ENCODE data around the gene HYI. TPM values are rescaled to one million over a fixed set of nuclear protein-coding genes. Genes with fewer than 3 reads are reported as not detected.

Gene HYI
- total RNA-seq, 1 donor from 2014 or later: 32.1 TPM

GRCh38 chr1:43444151-43444828 is 9.4 kb downstream of the HYI start:
- DNase-seq: no peak

GRCh38 chr1:43443197-43443946 is 10.4 kb downstream of the HYI start:
- no peak for DNase-seq

DNA sequence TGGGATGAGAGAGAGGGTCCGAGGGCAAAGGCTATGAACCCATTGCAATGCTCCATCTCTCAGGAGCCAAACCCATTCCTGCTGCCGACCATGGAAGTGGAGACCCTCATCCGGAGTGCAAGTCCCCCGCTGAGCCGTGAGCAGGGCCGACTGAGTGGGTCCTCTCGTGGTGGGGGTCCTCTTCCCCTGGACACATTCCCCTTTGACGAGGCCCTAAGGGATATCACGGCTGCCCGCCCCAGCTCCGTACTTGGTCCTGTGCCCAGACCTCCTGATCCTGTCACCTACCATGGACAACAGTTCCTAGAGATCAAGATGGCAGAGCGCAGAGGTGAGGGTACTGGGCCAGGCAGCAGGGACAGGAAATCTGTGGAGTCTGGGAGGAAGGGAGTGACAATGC is 11.0 kb downstream of the HYI start:
- no peak for DNase-seq

DNA sequence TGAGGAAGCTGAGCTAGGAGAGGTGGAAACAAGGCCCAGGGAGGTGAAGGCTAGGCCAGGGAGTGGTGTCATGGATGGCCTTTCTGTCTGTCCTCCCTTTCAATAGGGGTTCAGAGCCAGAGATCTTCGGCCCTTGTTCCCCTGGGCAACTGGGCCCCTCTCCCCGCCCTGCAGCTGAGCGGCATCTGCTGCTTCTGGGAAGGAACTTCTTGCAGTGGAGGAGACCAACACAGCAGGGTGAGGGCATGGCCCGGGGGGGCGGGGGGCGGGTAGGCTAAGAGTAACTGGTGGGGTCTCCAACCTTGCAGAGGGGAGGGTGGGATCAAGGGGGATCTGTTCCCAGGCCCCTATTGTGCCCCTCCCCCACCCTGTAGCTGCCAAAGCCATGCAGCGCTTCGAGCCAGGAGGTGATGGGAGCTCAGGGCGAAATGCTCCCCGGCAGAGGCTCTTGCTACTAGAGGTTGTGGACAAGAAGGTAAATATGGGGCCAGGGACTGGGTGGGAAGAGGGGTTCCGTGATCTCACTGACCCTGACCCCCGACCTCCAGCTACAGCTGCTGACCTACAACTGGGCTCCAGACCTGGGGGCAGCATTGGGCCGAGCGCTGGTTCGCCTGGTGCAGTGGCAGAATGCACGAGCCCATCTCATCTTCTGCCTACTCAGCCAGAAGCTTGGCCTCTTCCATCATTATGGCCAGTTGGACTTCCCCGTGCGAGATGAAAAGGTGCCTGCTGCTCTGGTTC is 11.7 kb downstream of the HYI start:
- DNase-seq: no peak

- no peak for DNase-seq
Measured at GRCh38 chr1:43441166-43441893, 12.4 kb downstream of the HYI start.

GRCh38 chr1:43440358-43440757 is 13.4 kb downstream of the HYI start:
- no peak for DNase-seq

- no peak for DNase-seq
Measured at GRCh38 chr1:43439781-43440180, 13.9 kb downstream of the HYI start.

- no peak for DNase-seq
Measured at GRCh38 chr1:43438953-43439581, 14.7 kb downstream of the HYI start.

GRCh38 chr1:43438576-43438952 is 15.2 kb downstream of the HYI start:
- DNase-seq: no peak

GRCh38 chr1:43438006-43438405 is 15.7 kb downstream of the HYI start:
- no peak for DNase-seq

DNA sequence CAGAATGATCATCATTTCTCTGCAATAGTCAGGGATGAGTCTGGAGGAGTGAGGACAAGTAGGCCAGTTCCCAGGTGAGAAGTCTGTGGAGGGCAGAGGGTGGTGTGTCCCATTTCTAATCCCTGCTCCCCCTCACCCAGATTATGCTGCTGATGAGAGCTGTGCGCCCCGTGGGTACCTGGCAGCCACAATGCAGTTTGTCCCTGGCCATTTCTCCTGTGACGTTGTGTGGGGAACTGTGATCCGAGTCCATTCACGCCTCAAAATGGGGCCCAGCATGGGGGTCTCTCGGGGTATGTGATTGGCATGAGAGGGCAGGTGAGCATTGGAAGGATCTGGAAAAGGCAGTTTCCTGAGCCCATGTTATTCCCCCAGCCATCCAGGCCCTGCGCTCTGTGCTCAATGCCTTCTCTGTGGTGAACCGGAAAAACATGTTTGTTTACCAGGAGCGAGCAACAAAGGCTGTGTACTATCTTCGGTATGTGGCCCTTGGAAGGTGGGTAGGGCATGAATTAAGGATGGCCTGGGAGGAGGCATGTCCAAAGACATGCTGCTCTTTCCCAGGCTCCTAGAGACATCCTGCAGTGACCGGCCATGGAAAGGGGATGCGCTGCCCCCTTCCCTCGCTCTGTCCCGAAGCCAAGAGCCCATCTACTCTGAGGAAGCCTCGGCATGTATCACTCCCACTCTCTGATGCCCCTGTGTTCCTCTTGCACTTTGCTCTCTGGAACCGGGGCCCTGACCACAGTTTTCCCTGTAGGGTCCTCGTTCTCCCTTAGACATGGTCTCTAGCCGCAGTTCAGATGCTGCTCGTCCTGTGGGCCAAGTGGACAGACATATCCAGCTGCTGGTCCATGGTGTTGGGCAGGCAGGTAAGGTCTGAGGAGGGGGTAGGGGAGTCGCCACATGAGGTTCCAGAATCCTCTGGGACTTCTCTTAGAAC is 16.4 kb downstream of the HYI start:
- DNase-seq: no peak

DNA sequence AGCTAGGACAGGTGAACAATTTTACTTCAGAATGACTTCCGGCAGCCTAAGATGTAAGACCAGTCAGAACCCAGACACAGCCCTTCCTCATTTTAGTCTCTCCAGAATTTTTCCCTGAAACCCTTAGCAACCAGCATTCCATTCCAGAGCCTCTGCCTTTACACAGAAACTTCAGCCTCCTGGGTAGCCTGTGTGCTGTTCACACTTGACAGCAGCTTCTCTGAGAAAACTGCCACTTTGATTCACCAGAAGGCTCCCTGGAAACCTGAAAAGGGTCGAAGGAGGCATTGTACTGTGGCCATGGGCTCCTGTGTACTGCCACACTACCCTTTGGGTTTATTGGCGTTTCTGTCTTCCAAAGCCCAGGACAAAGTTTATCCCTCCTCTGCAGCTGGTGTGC is 17.4 kb downstream of the HYI start:
- no peak for DNase-seq

DNA sequence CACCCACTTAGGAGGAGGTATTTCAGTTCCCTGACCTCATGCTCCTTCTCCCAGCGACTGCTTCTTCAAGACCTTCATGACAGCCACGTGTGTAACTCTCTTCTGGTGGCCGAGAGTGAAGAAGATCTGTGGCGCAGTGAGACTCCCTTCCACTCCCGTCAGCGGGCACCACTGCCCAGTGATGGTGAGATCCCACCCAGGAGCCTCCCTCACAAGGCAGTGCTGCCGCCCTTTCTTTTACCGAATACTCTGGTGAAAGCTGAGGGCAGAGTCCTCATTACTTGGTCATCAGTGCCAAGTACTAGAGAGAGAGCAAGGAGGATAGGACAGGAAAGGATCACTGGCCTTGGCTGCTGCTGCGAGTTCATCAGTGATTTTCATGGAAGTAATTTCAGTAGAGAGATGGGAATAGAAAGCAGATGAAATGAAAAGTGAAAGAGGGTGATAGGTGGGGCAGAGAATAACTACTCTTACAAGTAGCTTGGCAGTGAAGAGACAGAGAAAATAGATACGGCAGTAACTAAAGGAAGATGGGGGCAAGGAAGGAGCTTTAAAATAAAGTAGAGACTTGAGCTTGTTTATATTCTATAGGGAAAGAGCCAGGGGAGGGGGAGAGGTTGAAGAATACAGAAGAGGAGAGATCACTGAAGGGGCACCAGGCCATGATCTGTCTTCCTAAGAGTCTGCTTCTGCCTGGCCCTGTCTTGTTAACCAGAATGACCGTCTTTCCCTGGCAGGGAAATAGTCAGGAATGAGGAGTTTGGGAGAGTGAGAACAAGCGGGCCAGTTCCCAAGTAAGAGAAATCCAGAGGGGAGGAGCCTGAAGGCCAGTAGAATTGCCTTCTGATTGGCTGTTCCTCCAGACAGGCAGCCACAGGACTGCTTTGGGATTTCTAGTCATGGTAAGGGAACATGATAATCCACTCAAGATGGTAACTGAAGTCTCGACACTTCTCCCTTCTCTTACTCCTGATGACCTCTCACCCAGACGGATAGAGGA is 18.3 kb downstream of the HYI start:
- DNase-seq: no peak

DNA sequence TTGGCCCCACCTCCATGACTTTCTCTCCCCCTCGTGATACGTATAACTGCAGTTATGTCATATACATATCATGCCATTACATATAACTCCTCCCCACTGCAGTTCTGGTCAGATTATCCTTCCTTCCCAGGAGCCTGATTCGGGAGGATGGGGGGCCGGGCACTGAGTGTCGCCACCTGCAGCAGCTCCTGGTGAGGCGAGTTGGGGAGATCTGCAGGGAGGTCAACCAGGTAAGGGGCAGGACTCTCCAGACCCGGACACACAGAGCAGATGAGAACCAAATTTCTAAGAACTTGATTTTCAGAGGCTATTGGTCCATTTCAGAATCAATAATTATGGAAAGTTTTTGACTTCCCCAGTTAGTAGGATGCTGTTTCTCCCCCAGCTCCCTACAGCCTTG is 19.5 kb downstream of the HYI start:
- DNase-seq: no peak

DNA sequence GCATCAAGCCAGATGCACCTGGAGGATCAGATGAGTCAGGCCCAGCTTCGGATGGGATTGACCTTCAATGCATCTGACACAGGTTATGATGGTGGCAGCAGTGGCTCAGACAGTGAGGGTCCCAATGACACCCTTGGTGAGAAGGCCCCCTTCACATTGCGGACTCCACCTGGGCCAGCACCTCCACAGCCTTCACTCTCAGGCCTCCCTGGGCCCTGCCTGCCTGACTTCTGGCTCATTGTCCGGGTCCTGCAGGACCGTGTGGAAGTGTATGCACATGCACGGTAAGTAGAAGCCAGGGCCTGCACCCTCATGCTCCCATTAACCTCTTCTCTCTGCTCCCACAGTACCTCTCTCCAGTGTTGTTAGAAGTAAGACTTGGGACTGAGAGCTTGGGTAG is 20.8 kb downstream of the HYI start:
- no peak for DNase-seq

DNA sequence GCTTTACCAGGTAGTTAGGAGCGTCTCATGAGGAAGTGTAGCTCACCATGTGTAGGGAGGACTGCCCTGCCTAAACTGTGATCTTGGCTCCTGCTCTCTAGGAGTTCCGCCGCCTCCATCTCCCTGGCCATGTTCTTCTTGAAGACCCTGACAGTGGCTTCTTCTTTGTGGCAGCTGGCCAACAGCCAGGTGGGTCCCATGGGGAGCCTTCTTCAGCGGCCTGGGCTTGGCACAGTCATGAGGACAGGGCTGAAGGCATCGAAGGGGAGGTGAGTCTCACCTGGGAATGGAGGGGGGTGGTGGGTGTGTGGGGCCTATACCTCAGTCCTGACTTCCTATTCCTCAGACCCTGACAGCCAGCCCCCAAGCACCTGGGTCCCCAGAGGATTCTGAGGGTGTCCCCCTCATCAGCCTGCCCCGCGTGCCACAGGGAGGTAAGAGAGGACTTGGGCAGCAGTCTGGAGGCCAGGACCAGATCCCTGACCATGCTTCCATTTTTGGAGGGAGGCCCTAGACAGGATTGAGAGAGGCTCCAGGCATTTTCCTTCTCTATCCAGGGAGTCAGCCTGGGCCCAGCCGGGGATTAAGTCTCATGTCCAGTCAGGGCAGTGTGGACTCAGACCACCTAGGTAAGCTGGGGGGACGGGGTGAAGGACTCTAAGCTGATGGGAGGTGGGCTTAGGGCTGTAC is 21.4 kb downstream of the HYI start:
- no peak for DNase-seq

DNA sequence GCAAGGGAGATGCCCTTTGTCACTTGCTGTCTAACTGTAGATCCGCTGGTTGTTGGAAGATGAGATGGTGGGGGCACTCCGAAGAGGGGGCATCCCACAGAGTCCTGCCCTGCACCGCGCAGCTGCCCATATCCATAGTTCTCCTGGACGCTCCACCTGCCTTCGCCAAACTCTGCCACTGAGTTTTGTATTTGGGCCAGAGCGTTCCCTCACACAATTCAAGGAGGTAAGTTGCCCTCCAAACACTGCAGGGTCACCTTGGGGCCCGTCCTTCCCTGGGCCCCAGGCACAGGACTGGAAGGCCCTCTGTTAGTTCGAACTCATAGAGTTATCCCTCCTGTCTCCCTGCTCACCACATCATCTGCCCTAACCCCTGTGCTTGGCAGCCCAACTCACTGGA is 22.1 kb downstream of the HYI start:
- no peak for DNase-seq

DNA sequence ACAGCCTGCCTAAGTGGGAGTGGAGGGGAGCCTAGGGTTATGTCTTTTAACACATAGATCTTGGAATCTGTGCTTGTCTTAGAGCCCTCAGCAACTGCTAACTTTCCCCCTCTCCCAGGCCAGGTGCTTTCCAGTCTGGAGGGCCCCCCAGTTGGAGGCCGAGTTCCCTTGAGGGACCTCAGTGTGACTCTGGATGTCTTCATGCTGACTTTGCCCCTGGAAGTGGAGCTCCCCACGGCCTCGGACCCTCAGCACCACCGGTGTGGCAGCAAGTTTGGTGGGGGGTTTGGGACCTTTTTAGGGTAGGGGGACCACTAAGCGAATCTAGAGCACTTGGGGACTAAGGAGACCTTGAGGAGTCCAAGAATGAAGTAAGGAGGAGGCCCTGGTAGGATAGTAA is 22.9 kb downstream of the HYI start:
- DNase-seq: no peak

DNA sequence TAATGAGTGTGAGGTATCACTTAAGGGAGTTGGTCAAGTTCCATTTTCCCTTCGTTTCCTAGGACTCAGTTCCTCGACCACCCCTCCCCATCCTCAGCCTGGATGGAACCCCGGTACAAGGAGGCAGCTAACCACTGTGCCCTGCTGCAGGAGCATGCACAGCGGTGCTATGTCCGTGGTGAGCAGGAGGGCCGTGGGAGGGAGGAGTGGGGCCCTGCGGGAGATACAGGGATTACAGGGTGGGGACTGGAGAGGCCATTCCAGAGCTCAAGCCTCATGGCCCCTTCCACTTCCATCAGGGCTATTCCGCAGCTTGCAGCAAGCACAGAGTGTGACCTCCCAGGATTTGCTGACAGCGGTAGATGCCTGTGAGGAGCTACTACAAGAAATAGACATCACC is 25.8 kb downstream of the HYI start:
- DNase-seq: no peak

Data from occipital lobe (tissue), 2 donors.